ENCODE results near the gene RIOK3.

- TF ChIP-seq CTCF (IDR thresholded peaks at IDR 0.05; ENCODE audit: insufficient read depth, low read length, poor library complexity, severe bottlenecking) (no peak), EZH2phosphoT487 (conservative IDR thresholded peaks at IDR 0.05; ENCODE audit: low read length) (no peak)
Measured at GRCh38 chr18:23499291-23499781, 46.2 kb downstream of the RIOK3 start.

Data from SU-DHL-6 (cell line).